Measurements from ENCODE around the gene ALG13. TPM values are rescaled to one million over a fixed set of nuclear protein-coding genes. Genes with fewer than 3 reads are reported as not detected.
"Not testable (repeated sequence)": the region's sequence is repeated elsewhere in the genome, so short reads cannot be mapped to it uniquely, and the experiment has no call there.

Gene ALG13
- total RNA-seq, 1 experiment from 2014 or later = 50.1 TPM

DNA sequence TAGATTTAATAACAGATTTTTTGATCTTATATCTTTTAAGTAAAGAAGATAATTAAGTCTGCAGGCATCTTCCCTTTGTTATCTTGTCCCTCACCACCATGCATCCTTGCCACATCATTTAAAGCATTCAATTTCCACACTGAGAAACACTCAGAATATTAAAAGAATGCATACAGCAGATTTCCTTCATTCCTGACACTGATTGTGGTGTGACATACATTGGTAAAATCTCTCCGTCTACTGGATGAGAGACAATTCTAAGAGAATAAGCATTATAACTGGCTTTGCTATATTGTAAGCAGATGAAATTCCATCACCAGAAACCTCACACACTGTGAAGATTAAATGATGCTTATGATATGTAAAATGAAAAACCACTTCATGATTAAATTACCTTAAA lies 97.6 kb downstream of the ALG13 start:
- Mint-ChIP-seq H3K36me3 (ENCODE audit: insufficient read depth, unreplicated experiment) (no peaks in the 10 kb centered on the region), H3K9me3 (ENCODE audit: low read depth, unreplicated experiment) (no peaks in the 10 kb centered on the region), H3K4me3 (ENCODE audit: low read depth, unreplicated experiment) (no peak overlapping the region), H3K27ac (ENCODE audit: unreplicated experiment) (no peak overlapping the region), H3K27me3 (ENCODE audit: unreplicated experiment) (no peaks in the 10 kb centered on the region), H3K4me1 (ENCODE audit: low read depth, unreplicated experiment) (no peaks in the 10 kb centered on the region)
- DNase-seq = no peak
- TF ChIP-seq, protein P1, sequence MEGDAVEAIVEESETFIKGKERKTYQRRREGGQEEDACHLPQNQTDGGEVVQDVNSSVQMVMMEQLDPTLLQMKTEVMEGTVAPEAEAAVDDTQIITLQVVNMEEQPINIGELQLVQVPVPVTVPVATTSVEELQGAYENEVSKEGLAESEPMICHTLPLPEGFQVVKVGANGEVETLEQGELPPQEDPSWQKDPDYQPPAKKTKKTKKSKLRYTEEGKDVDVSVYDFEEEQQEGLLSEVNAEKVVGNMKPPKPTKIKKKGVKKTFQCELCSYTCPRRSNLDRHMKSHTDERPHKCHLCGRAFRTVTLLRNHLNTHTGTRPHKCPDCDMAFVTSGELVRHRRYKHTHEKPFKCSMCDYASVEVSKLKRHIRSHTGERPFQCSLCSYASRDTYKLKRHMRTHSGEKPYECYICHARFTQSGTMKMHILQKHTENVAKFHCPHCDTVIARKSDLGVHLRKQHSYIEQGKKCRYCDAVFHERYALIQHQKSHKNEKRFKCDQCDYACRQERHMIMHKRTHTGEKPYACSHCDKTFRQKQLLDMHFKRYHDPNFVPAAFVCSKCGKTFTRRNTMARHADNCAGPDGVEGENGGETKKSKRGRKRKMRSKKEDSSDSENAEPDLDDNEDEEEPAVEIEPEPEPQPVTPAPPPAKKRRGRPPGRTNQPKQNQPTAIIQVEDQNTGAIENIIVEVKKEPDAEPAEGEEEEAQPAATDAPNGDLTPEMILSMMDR (IDR thresholded peaks at IDR 0.05; ENCODE audit: unreplicated experiment) = no peak
- no TSS peak for BruUV-seq (replicated peaks)
- CTCF ChIA-PET = no interaction called here
- intact Hi-C loops (cut with micrococcal nuclease; ENCODE audit: unreplicated experiment) = no loop called here

DNA sequence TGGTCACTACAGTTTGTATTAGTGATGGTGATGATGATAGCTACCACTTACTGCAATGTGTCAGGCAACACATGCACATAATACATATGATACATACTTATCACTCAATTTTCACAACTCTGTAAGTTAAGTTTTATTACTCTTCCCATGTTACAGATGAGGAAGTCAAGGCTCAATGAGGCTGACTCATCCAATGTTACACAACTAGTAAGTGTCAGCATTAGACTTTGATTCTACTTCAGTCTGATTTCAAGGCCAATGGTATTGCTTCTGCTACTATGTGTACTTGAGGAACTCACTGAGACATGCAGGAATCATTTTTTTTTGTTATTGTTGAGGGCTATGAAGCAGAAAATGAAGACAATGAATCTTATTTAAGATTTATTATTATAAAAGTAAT lies 98.6 kb downstream of the ALG13 start:
- Mint-ChIP-seq H3K27me3 (ENCODE audit: unreplicated experiment) (no peaks in the 10 kb centered on the region), H3K9me3 (ENCODE audit: low read depth, unreplicated experiment) (no peaks in the 10 kb centered on the region), H3K27ac (ENCODE audit: unreplicated experiment) (no peak overlapping the region), H3K4me1 (ENCODE audit: low read depth, unreplicated experiment) (no peaks in the 10 kb centered on the region), H3K4me3 (ENCODE audit: low read depth, unreplicated experiment) (no peak overlapping the region), H3K36me3 (ENCODE audit: insufficient read depth, unreplicated experiment) (no peaks in the 10 kb centered on the region)
- DNase-seq = no peak
- CTCF ChIA-PET = no interaction called here
- BruUV-seq (replicated peaks) = no TSS peak
- intact Hi-C loops (cut with micrococcal nuclease; ENCODE audit: unreplicated experiment) = no loop called here
- TF ChIP-seq, protein P1 (IDR thresholded peaks at IDR 0.05; ENCODE audit: unreplicated experiment) = no peak

DNA sequence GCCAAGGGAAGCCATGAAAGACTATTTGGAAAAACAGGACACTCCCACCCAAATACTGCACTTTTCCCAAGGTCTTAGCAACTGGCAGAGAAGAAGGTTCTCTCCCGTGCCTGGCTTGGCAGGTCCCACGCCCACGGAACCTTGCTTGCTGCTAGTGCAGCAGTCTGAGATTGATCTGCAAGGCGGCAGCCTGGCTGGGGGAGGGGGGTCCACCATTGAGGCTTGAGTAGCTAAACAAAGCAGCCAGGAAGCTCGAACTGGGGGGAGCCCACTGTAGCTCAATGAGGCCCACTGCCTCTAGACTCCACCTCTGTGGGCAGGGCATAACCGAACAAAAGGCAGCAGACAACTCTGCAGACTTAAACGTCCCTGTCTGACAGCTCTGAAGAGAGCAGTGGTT lies 103.7 kb downstream of the ALG13 start:
- H3K27me3 Mint-ChIP-seq (ENCODE audit: unreplicated experiment) = no peaks in the 10 kb centered on the region
- no peak for DNase-seq
- no peak overlapping the region for H3K4me3 Mint-ChIP-seq (ENCODE audit: low read depth, unreplicated experiment)
- CTCF ChIA-PET = no interaction called here
- no TSS peak for BruUV-seq (replicated peaks)
- TF ChIP-seq, protein P1 (IDR thresholded peaks at IDR 0.05; ENCODE audit: unreplicated experiment) = no peak
- no peak overlapping the region for H3K27ac Mint-ChIP-seq (ENCODE audit: unreplicated experiment)
- no peaks in the 10 kb centered on the region for H3K36me3 Mint-ChIP-seq (ENCODE audit: insufficient read depth, unreplicated experiment)
- peaks cover 9% of the 10 kb centered on the region for H3K9me3 Mint-ChIP-seq (ENCODE audit: low read depth, unreplicated experiment)
- intact Hi-C loops (cut with micrococcal nuclease; ENCODE audit: unreplicated experiment) = no loop called here
- no peaks in the 10 kb centered on the region for H3K4me1 Mint-ChIP-seq (ENCODE audit: low read depth, unreplicated experiment)

DNA sequence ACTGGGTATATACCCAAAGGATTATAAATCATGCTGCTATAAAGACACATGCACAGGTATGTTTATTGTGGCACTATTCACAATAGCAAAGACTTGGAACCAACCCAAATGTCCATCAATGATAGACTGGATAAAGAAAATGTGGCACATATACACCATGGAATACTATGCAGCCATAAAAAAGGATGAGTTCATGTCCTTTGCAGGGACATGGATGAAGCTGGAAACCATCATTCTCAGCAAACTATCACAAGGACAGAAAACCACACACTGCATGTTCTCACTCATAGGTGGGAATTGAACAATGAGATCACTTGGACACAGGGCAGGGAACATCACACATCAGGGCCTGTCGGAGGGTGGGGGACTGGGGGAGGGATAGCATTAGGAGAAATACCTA lies 109.1 kb downstream of the ALG13 start:
- intact Hi-C loops (cut with micrococcal nuclease; ENCODE audit: unreplicated experiment); DNase-seq; H3K27me3 Mint-ChIP-seq (ENCODE audit: unreplicated experiment); H3K9me3 Mint-ChIP-seq (ENCODE audit: low read depth, unreplicated experiment); H3K4me1 Mint-ChIP-seq (ENCODE audit: low read depth, unreplicated experiment); H3K36me3 Mint-ChIP-seq (ENCODE audit: insufficient read depth, unreplicated experiment); H3K4me3 Mint-ChIP-seq (ENCODE audit: low read depth, unreplicated experiment); CTCF ChIA-PET; H3K27ac Mint-ChIP-seq (ENCODE audit: unreplicated experiment); BruUV-seq (replicated peaks): not testable (repeated sequence)

Other genes with a start within 250 kb of the ALG13 start
- not detected in 2 replicates for gene SERTM2, start 169.5 kb upstream of the ALG13 start, total RNA-seq (2022)
- gene TRPC5OS, start 195.0 kb downstream of the ALG13 start, total RNA-seq (2022) = not detected in 2 replicates

Measured in Calu3 (cell line).